IMR-90 (cell line): ENCODE measurements around the gene DISC1. TPM values are rescaled to one million over a fixed set of nuclear protein-coding genes. Genes with fewer than 3 reads are reported as not detected.
"Not testable (repeated sequence)": the region's sequence is repeated elsewhere in the genome, so short reads cannot be mapped to it uniquely, and the experiment has no call there.

Experiments used
- ATAC-seq: fragments of 200-7000 bp; cut with Tn5 transposase; 2 replicates; pipeline ENCODE4 v1.9.1; 2020; ENCODE audit warnings: low read depth, mild to moderate bottlenecking, moderate library complexity
- BruUV-seq: library from RNA; stranded (reverse); fragments of 400-500 nt; replicated peaks from 2 replicates; lab custom pipeline; 2021; lab: Mats Ljungman, UMichigan
- CTCF ChIA-PET: fragments of 300-600 bp; formaldehyde crosslinking; extraction: SDS; loops from one replicate; lab custom pipeline; 2021; ENCODE audit warnings: antibody characterized with exemption; lab: Yijun Ruan, JAX
- POLR2A ChIA-PET: fragments of 300-600 bp; sonication (Branson Sonifier 250); formaldehyde crosslinking; loops from one replicate; lab custom pipeline; 2022; ENCODE audit warnings: antibody characterized with exemption; ENCODE audit not compliant: unreplicated experiment; lab: Charles Lee
- DNase-seq: peaks from one replicate; pipeline ENCODE4 v3.0.0; 2013
- H2AFZ ChIP-seq: replicated peaks from 2 replicates; pipeline ENCODE3; 2013; ENCODE audit warnings: low read length, mild to moderate bottlenecking; ENCODE audit not compliant: poor library complexity
- H2AK5ac ChIP-seq: 2 replicates; pipeline ENCODE4 v1.6.1; 2013; ENCODE audit warnings: low read depth, low read length, inconsistent platforms
- H2AK9ac ChIP-seq: replicated peaks from 2 replicates; pipeline ENCODE3; 2013; ENCODE audit warnings: mild to moderate bottlenecking, low read depth, low read length, moderate library complexity; ENCODE audit not compliant: poor library complexity
- H2BK120ac ChIP-seq: 2 replicates; pipeline ENCODE4 v1.6.1; 2013; ENCODE audit warnings: low read depth, low read length, inconsistent platforms
- H2BK15ac ChIP-seq: 3 replicates; pipeline ENCODE4 v1.6.1; 2013; ENCODE audit warnings: low read depth, low read length, inconsistent platforms
- H2BK20ac ChIP-seq: 2 replicates; pipeline ENCODE4 v1.6.1; 2013; ENCODE audit warnings: low read depth, mild to moderate bottlenecking, inconsistent platforms, low read length, moderate library complexity
- H2BK5ac ChIP-seq: 2 replicates; pipeline ENCODE4 v1.6.1; 2013; ENCODE audit warnings: mild to moderate bottlenecking, low read depth, low read length, inconsistent platforms; ENCODE audit not compliant: poor library complexity, severe bottlenecking
- H3K14ac ChIP-seq: replicated peaks from 2 replicates; pipeline ENCODE4 v1.6.1; 2013; ENCODE audit warnings: low read depth, low read length, inconsistent platforms
- H3K18ac ChIP-seq: 2 replicates; pipeline ENCODE4 v1.6.1; 2013; ENCODE audit warnings: low read depth, low read length, control low read depth
- H3K23ac ChIP-seq: 2 replicates; pipeline ENCODE4 v1.6.1; 2013; ENCODE audit warnings: low read depth, low read length, inconsistent platforms
- H3K27ac ChIP-seq: 2 replicates; pipeline ENCODE4 v1.5.1; 2013; ENCODE audit warnings: mild to moderate bottlenecking, control low read depth, low read length; ENCODE audit not compliant: insufficient read depth
- H3K27me3 ChIP-seq: 2 replicates; pipeline ENCODE4 v1.6.1; 2013; ENCODE audit warnings: low read length; ENCODE audit not compliant: control insufficient read depth, insufficient read depth
- H3K36me3 ChIP-seq: 2 replicates; pipeline ENCODE4 v1.6.1; 2013; ENCODE audit warnings: low read length, mixed read lengths; ENCODE audit not compliant: control insufficient read depth, insufficient read depth
- H3K4ac ChIP-seq: 2 replicates; pipeline ENCODE4 v1.6.1; 2013; ENCODE audit warnings: low read depth, low read length, inconsistent platforms
- H3K4me1 ChIP-seq: 2 replicates; pipeline ENCODE4 v1.6.1; 2013; ENCODE audit warnings: low read length, mixed read lengths; ENCODE audit not compliant: control insufficient read depth, insufficient read depth
- H3K4me2 ChIP-seq: 2 replicates; pipeline ENCODE4 v1.6.1; 2013; ENCODE audit warnings: low read depth, mild to moderate bottlenecking, control low read depth, low read length, moderate library complexity
- H3K4me3 ChIP-seq: 2 replicates; pipeline ENCODE4 v1.5.1; 2013; ENCODE audit warnings: low read depth, mild to moderate bottlenecking, control low read depth, low read length, moderate library complexity; ENCODE audit not compliant: insufficient read depth
- H3K56ac ChIP-seq: 2 replicates; pipeline ENCODE4 v1.6.1; 2013; ENCODE audit warnings: low read length, inconsistent platforms; ENCODE audit not compliant: insufficient read depth; ENCODE audit errors: extremely low read depth
- H3K79me1 ChIP-seq, 2 experiments: 2 replicates each; pipeline ENCODE4 v1.6.1; 2013; ENCODE audit warnings: low read length in 2 of 2, inconsistent platforms in 1 of 2, low read depth in 1 of 2
- H3K9ac ChIP-seq: 2 replicates; pipeline ENCODE4 v1.6.1; 2013; ENCODE audit warnings: low read depth, low read length, control low read depth
- H3K9me1 ChIP-seq: 2 replicates; pipeline ENCODE4 v1.6.1; 2013; ENCODE audit warnings: low read length, inconsistent platforms; ENCODE audit not compliant: insufficient read depth
- H3K9me3 ChIP-seq: 2 replicates; pipeline ENCODE4 v1.6.1; 2013; ENCODE audit warnings: low read length; ENCODE audit not compliant: control insufficient read depth, insufficient read depth
- H4K20me1 ChIP-seq: 2 replicates; pipeline ENCODE4 v1.6.1; 2013; ENCODE audit warnings: low read length, inconsistent platforms; ENCODE audit not compliant: insufficient read depth
- H4K5ac ChIP-seq: 2 replicates; pipeline ENCODE4 v1.6.1; 2013; ENCODE audit warnings: mild to moderate bottlenecking, low read depth, low read length, control low read depth
- H4K8ac ChIP-seq, 2 experiments: 2 replicates each; pipeline ENCODE4 v1.6.1; 2013; ENCODE audit warnings: low read depth in 2 of 2, low read length in 2 of 2, control low read depth in 1 of 2, inconsistent platforms in 1 of 2
- H4K91ac ChIP-seq: 2 replicates; pipeline ENCODE4 v1.6.1; 2013; ENCODE audit warnings: low read depth, low read length, inconsistent platforms; ENCODE audit not compliant: insufficient read depth
- WGBS, 2 experiments: methylation state at CpG; one replicate each; pipeline versions ENCODE4 v1.1.5 to v1.1.7; 2013; ENCODE audit warnings: missing lambda C conversion rate in 2 of 2; ENCODE audit not compliant: insufficient read length in 1 of 2; ENCODE audit errors: extremely low coverage in 2 of 2; 5-methylcytosine and 5-hydroxymethylcytosine counted together
- dilution Hi-C: fragments of 300-500 bp; cut with HindIII; formaldehyde crosslinking; loops from one replicate; pipeline ENCODE4 v1.14.3; 2018; ENCODE audit warnings: low sequenced_read_pairs; ENCODE audit not compliant: unreplicated experiment
- in situ Hi-C: fragments of 300-500 bp; cut with MboI; formaldehyde crosslinking; loops from 3 replicates; pipeline ENCODE4 v1.14.3; 2019; ENCODE audit warnings: low sequenced_read_pairs, inconsistent platforms, mixed read lengths
- intact Hi-C: fragments of 100-400 bp; cut with micrococcal nuclease; formaldehyde crosslinking; loops from 2 replicates; pipeline ENCODE4 v1.10.0; 2022
- polyA plus RNA-seq, 3 experiments: library from polyadenylated mRNA; depleted of rRNA; stranded (reverse); fragments of >200 nt; gene quantifications; 2 replicates each; pipeline ENCODE4 v1.2.3, GENCODE V29; 2012; ENCODE audit warnings: low replicate concordance in 1 of 3
- total RNA-seq: library from RNA; depleted of rRNA; stranded (reverse); fragments of >200 nt; gene quantifications from 2 replicates; pipeline ENCODE4 v1.2.3, GENCODE V29; 2012

DISC1 gene
- total and polyA plus RNA-seq, 2 of the 4 experiments (the other 2 are of a cell fraction), result 2.2 to 7.0 TPM

GRCh38 chr1:231785073-231785472 lies 158.5 kb downstream of the DISC1 start:
- H3K18ac ChIP-seq, H3K4me2 ChIP-seq, DNase-seq, H3K23ac ChIP-seq, H3K14ac ChIP-seq, in situ Hi-C loops, H3K27ac ChIP-seq, H2AK5ac ChIP-seq, H3K4ac ChIP-seq, dilution Hi-C loops, H3K56ac ChIP-seq, H2BK20ac ChIP-seq, H2BK15ac ChIP-seq, H3K27me3 ChIP-seq, H4K5ac ChIP-seq, H3K9ac ChIP-seq, H3K9me1 ChIP-seq, H3K4me3 ChIP-seq, intact Hi-C loops, H2AK9ac ChIP-seq, H3K4me1 ChIP-seq, H2BK120ac ChIP-seq, H2AFZ ChIP-seq, H4K91ac ChIP-seq, H4K20me1 ChIP-seq, H3K79me1 ChIP-seq, H3K9me3 ChIP-seq, BruUV-seq, H2BK5ac ChIP-seq, ATAC-seq, H3K36me3 ChIP-seq, H4K8ac ChIP-seq: not testable (repeated sequence)
- no CpG with 5 or more reads among the region's 2 CpGs for WGBS, 2 experiments
- POLR2A ChIA-PET, result interaction anchor here (0.6 kb wide), 1 partner anchor 19 kb away, joined by 8 read pairs; no protein-coding TSS in a partner anchor
- CTCF ChIA-PET, result interaction anchor here (1.6 kb wide), 1 partner anchor 29 kb away, joined by 3 read pairs; no protein-coding TSS in a partner anchor
